Bronchial epithelial cell (primary cell): ENCODE results near the gene PLA2G2C. TPM values are rescaled to one million over a fixed set of nuclear protein-coding genes. Genes with fewer than 3 reads are reported as not detected.

Experiments used
- DNase-seq: peaks from one replicate; pipeline ENCODE4 v3.0.0-alpha.2; 2010; ENCODE audit warnings: low read depth
- FAIRE-seq: peaks from 2 replicates; lab custom pipeline; 2011; peaks lifted over from hg19 to GRCh38; lab: Jason Lieb, UNC
- H3K27me3 ChIP-seq: 2 replicates; pipeline ENCODE4 v1.5.1; 2011; ENCODE audit warnings: low read length; ENCODE audit not compliant: control insufficient read depth, insufficient read depth
- H3K36me3 ChIP-seq: 2 replicates; pipeline ENCODE4 v1.5.1; 2011; ENCODE audit warnings: low read length; ENCODE audit not compliant: control insufficient read depth, insufficient read depth
- H3K4me3 ChIP-seq: 2 replicates; pipeline ENCODE4 v1.5.1; 2011; ENCODE audit warnings: mild to moderate bottlenecking, low read depth, low read length, control low read depth
- total RNA-seq: library from RNA; depleted of rRNA; stranded (reverse); fragments of >200 nt; gene quantifications from 2 replicates; pipeline ENCODE4 v1.2.1, GENCODE V29; 2014
- TF ChIP-seq, protein P1 (sequence below): IDR thresholded peaks from 2 replicates; pipeline ENCODE4 v1.5.1; 2011; ENCODE audit warnings: mild to moderate bottlenecking, moderate library complexity, low read length, control low read depth, inconsistent platforms; ENCODE audit not compliant: insufficient read depth, severe bottlenecking

The PLA2G2C gene
- total RNA-seq, 1 donor from 2014 or later = not detected

- peak; percentile 7 for FAIRE-seq
- DNase-seq = peak; percentile 91
Observed at GRCh38 chr1:20211511-20211931, 25.2 kb upstream of the PLA2G2C start.

GRCh38 chr1:20210736-20211460, 24.6 kb upstream of the PLA2G2C start:
- TF ChIP-seq, protein P1, sequence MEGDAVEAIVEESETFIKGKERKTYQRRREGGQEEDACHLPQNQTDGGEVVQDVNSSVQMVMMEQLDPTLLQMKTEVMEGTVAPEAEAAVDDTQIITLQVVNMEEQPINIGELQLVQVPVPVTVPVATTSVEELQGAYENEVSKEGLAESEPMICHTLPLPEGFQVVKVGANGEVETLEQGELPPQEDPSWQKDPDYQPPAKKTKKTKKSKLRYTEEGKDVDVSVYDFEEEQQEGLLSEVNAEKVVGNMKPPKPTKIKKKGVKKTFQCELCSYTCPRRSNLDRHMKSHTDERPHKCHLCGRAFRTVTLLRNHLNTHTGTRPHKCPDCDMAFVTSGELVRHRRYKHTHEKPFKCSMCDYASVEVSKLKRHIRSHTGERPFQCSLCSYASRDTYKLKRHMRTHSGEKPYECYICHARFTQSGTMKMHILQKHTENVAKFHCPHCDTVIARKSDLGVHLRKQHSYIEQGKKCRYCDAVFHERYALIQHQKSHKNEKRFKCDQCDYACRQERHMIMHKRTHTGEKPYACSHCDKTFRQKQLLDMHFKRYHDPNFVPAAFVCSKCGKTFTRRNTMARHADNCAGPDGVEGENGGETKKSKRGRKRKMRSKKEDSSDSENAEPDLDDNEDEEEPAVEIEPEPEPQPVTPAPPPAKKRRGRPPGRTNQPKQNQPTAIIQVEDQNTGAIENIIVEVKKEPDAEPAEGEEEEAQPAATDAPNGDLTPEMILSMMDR = no peak
- H3K36me3 ChIP-seq = no peaks in the 10 kb centered on the region
- no peak for FAIRE-seq
- peak; percentile 29 for DNase-seq
- no peak overlapping the region for H3K4me3 ChIP-seq
- no peaks in the 10 kb centered on the region for H3K27me3 ChIP-seq

More at GRCh38 chr1:20211511-20211931, 25.2 kb upstream of the PLA2G2C start:
- no peaks in the 10 kb centered on the region for H3K36me3 ChIP-seq
- H3K27me3 ChIP-seq = no peaks in the 10 kb centered on the region
- TF ChIP-seq, protein P1 = no peak
- no peak overlapping the region for H3K4me3 ChIP-seq

DNA sequence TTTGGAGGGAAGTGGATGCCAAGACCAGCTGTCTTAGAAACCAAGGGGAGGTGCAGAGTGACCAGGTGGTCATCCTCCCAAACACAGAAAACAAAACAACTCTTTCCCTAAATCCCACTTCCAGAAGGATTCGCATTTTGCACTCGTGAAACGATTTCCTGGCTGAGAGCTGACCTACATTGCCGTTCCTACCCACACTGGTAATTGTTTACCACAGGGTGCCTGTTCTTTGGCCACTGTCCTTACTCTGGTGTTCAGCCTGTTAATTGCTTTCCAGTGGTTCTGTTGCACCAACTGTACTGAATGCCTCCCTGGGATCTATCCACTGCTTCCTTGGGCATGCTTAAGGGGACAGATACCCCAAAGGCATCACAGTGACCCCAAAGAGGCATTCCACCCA, 23.2 kb upstream of the PLA2G2C start:
- Histone ChIP-seq H3K4me3 (no peak overlapping the region), H3K27me3 (no peaks in the 10 kb centered on the region), H3K36me3 (no peaks in the 10 kb centered on the region)
- FAIRE-seq (no peak), DNase-seq (no peak)
- TF ChIP-seq, protein P1 = no peak

DNA sequence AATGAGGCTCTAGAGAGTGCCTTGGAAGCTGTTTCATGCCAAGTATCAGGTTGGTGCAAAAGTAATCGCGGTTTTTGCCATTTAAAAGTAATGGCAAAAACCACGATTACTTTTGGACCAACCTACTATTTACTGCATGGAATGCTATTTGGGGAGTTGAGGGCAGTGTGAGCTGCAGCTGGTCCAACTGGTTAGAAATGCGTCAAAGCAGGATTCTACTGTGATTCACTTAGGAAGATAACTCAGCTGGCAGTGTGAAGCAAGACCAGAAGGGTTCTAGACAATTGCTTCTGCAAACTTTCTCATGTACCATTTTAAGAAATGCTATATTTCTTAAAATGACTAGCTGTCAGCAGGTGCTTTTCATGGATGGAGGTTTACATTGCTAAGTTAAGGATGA, 21.2 kb upstream of the PLA2G2C start:
- Histone ChIP-seq H3K4me3 (no peak overlapping the region), H3K36me3 (no peaks in the 10 kb centered on the region), H3K27me3 (no peaks in the 10 kb centered on the region)
- DNase-seq (peak; percentile 70), FAIRE-seq (no peak)
- TF ChIP-seq, protein P1 = no peak

- H3K4me3 ChIP-seq = no peak overlapping the region
- TF ChIP-seq, protein P1 = no peak
- no peaks in the 10 kb centered on the region for H3K36me3 ChIP-seq
- DNase-seq (no peak), FAIRE-seq (no peak)
- no peaks in the 10 kb centered on the region for H3K27me3 ChIP-seq
Observed at GRCh38 chr1:20202166-20202565, 15.8 kb upstream of the PLA2G2C start.
